Activated CD4-positive, alpha-beta memory T cell treated with anti-CD3 and anti-CD28 coated beads for 36 hours (primary cell): ENCODE measurements around the gene PSME3IP1. TPM values are rescaled to one million over a fixed set of nuclear protein-coding genes. Genes with fewer than 3 reads are reported as not detected.

ENCODE experiments used
- CTCF ChIA-PET: fragments of 350-600 bp; sonication (Branson Sonifier 250); formaldehyde crosslinking; loops from one replicate; lab custom pipeline; 2021; ENCODE audit warnings: antibody characterized with exemption, inconsistent platforms; lab: Charles Lee
- POLR2A ChIA-PET: fragments of 350-600 bp; sonication (Branson Sonifier 250); formaldehyde crosslinking; loops from one replicate; lab custom pipeline; 2021; ENCODE audit warnings: antibody characterized with exemption; lab: Charles Lee
- DNase-seq: peaks from one replicate; pipeline ENCODE4 v3.0.0-alpha.2; 2020
- H3K27ac Mint-ChIP-seq: one replicate; pipeline ENCODE4 v1.8.0; 2021; ENCODE audit warnings: mixed read lengths
- H3K27me3 Mint-ChIP-seq: one replicate; pipeline ENCODE4 v1.8.0; 2021; ENCODE audit warnings: mixed read lengths
- H3K36me3 Mint-ChIP-seq: one replicate; pipeline ENCODE4 v1.8.0; 2021; ENCODE audit warnings: mixed read lengths
- H3K4me1 Mint-ChIP-seq: one replicate; pipeline ENCODE4 v1.8.0; 2021; ENCODE audit warnings: low read depth, mixed read lengths
- H3K4me3 Mint-ChIP-seq: one replicate; pipeline ENCODE4 v1.8.0; 2021; ENCODE audit warnings: mild to moderate bottlenecking, mixed read lengths
- H3K9me3 Mint-ChIP-seq: one replicate; pipeline ENCODE4 v1.8.0; 2021; ENCODE audit warnings: mixed read lengths
- intact Hi-C: fragments of 100-400 bp; cut with micrococcal nuclease; formaldehyde crosslinking; loops from one replicate; pipeline ENCODE4 v1.15.1; 2023
- total RNA-seq, 2 experiments: library from RNA; stranded (reverse); gene quantifications; one replicate each; pipeline ENCODE4 v1.2.3, GENCODE V29; 2021

PSME3IP1 gene
- total RNA-seq, 2 experiments from 2014 or later, result 101 to 102 TPM

- peaks cover 32% of the 10 kb centered on the region for H3K4me1 Mint-ChIP-seq
- POLR2A ChIA-PET, result no interaction called here
- no peaks in the 10 kb centered on the region for H3K27me3 Mint-ChIP-seq
- no peaks in the 10 kb centered on the region for H3K9me3 Mint-ChIP-seq
- peak overlapping the region; percentile 5 for H3K27ac Mint-ChIP-seq
- intact Hi-C loops, result no loop called here
- H3K4me3 Mint-ChIP-seq, result peak overlapping the region; percentile 11
- CTCF ChIA-PET, result interaction anchor here (1.9 kb wide), 1 partner anchor 220 kb away, joined by 5 read pairs; no protein-coding TSS in a partner anchor
- DNase-seq, result no peak
- peaks cover 2% of the 10 kb centered on the region for H3K36me3 Mint-ChIP-seq
Observed at GRCh38 chr16:57184113-57184512, 1.7 kb downstream of the PSME3IP1 start.

GRCh38 chr16:57179215-57179828 is 6.5 kb downstream of the PSME3IP1 start:
- no peaks in the 10 kb centered on the region for H3K27me3 Mint-ChIP-seq
- peaks cover 9% of the 10 kb centered on the region for H3K4me1 Mint-ChIP-seq
- CTCF ChIA-PET, result interaction anchor here (0.8 kb wide), 1 partner anchor 10 kb away, joined by 3 read pairs; no protein-coding TSS in a partner anchor
- DNase-seq, result no peak
- intact Hi-C loops, result no loop called here
- no peak overlapping the region for H3K27ac Mint-ChIP-seq
- POLR2A ChIA-PET, result no interaction called here
- H3K36me3 Mint-ChIP-seq, result peaks cover 3% of the 10 kb centered on the region
- H3K4me3 Mint-ChIP-seq, result no peak overlapping the region
- no peaks in the 10 kb centered on the region for H3K9me3 Mint-ChIP-seq

GRCh38 chr16:57178793-57179212 is 7.0 kb downstream of the PSME3IP1 start:
- no peaks in the 10 kb centered on the region for H3K9me3 Mint-ChIP-seq
- DNase-seq, result no peak
- no peaks in the 10 kb centered on the region for H3K27me3 Mint-ChIP-seq
- peaks cover 3% of the 10 kb centered on the region for H3K36me3 Mint-ChIP-seq
- H3K27ac Mint-ChIP-seq, result no peak overlapping the region
- H3K4me3 Mint-ChIP-seq, result no peak overlapping the region
- POLR2A ChIA-PET, result no interaction called here
- intact Hi-C loops, result no loop called here
- CTCF ChIA-PET, result interaction anchor here (0.8 kb wide), 1 partner anchor 9 kb away, joined by 3 read pairs; no protein-coding TSS in a partner anchor
- peaks cover 5% of the 10 kb centered on the region for H3K4me1 Mint-ChIP-seq

- intact Hi-C loops, result no loop called here
- ChIA-PET POLR2A (no interaction called here), CTCF (no interaction called here)
- Mint-ChIP-seq H3K36me3 (peaks cover 6% of the 10 kb centered on the region), H3K9me3 (no peaks in the 10 kb centered on the region), H3K4me1 (peaks cover 3% of the 10 kb centered on the region), H3K27me3 (no peaks in the 10 kb centered on the region), H3K27ac (no peak overlapping the region), H3K4me3 (no peak overlapping the region)
- no peak for DNase-seq
Observed at GRCh38 chr16:57178196-57178595, 7.6 kb downstream of the PSME3IP1 start.

GRCh38 chr16:57175896-57176295 is 9.9 kb downstream of the PSME3IP1 start:
- Mint-ChIP-seq H3K27ac (no peak overlapping the region), H3K27me3 (no peaks in the 10 kb centered on the region), H3K36me3 (peaks cover 18% of the 10 kb centered on the region), H3K4me1 (no peaks in the 10 kb centered on the region), H3K4me3 (no peak overlapping the region), H3K9me3 (no peaks in the 10 kb centered on the region)
- CTCF ChIA-PET, result no interaction called here
- no peak for DNase-seq
- POLR2A ChIA-PET, result no interaction called here
- intact Hi-C loops, result no loop called here

- H3K27me3 Mint-ChIP-seq, result no peaks in the 10 kb centered on the region
- ChIA-PET POLR2A (no interaction called here), CTCF (interaction anchor here (0.7 to 1.5 kb wide), 2 partner anchors 13 to 89 kb away, joined by 3 read pairs; partner anchors contain the start of genes PSME3IP1 and RSPRY1)
- H3K27ac Mint-ChIP-seq, result no peak overlapping the region
- H3K4me1 Mint-ChIP-seq, result peaks cover 3% of the 10 kb centered on the region
- H3K4me3 Mint-ChIP-seq, result no peak overlapping the region
- no peak for DNase-seq
- H3K9me3 Mint-ChIP-seq, result no peaks in the 10 kb centered on the region
- intact Hi-C loops, result no loop called here
- peaks cover 18% of the 10 kb centered on the region for H3K36me3 Mint-ChIP-seq
Observed at GRCh38 chr16:57172721-57173290, 13.0 kb downstream of the PSME3IP1 start.

- Mint-ChIP-seq H3K27me3 (no peaks in the 10 kb centered on the region), H3K36me3 (peaks cover 35% of the 10 kb centered on the region), H3K9me3 (no peaks in the 10 kb centered on the region), H3K4me3 (no peak overlapping the region), H3K4me1 (peaks cover 3% of the 10 kb centered on the region), H3K27ac (no peak overlapping the region)
- CTCF ChIA-PET, result interaction anchor here (0.7 to 2.7 kb wide), 3 partner anchors 10 to 205 kb away, joined by 3 to 17 read pairs (median 11); no protein-coding TSS in a partner anchor
- POLR2A ChIA-PET, result no interaction called here
- DNase-seq, result no peak
- intact Hi-C loops, result no loop called here
Observed at GRCh38 chr16:57169327-57169726, 16.5 kb downstream of the PSME3IP1 start.

- no peak overlapping the region for H3K4me3 Mint-ChIP-seq
- intact Hi-C loops, result loop anchor here (1.0 kb wide), 3 partner anchors 76 to 204 kb away; partner anchors contain the start of gene CPNE2
- DNase-seq, result no peak
- ChIA-PET POLR2A (no interaction called here), CTCF (interaction anchor here (0.7 to 1.0 kb wide), 5 partner anchors 84 to 203 kb away, joined by 3 to 11 read pairs (median 4); no protein-coding TSS in a partner anchor)
- peaks cover 40% of the 10 kb centered on the region for H3K36me3 Mint-ChIP-seq
- H3K27me3 Mint-ChIP-seq, result no peaks in the 10 kb centered on the region
- H3K9me3 Mint-ChIP-seq, result no peaks in the 10 kb centered on the region
- H3K27ac Mint-ChIP-seq, result no peak overlapping the region
- H3K4me1 Mint-ChIP-seq, result peaks cover 3% of the 10 kb centered on the region
Observed at GRCh38 chr16:57167953-57168352, 17.9 kb downstream of the PSME3IP1 start.

- no peak for DNase-seq
- H3K4me3 Mint-ChIP-seq, result no peak overlapping the region
- no peak overlapping the region for H3K27ac Mint-ChIP-seq
- no peaks in the 10 kb centered on the region for H3K9me3 Mint-ChIP-seq
- intact Hi-C loops, result no loop called here
- CTCF ChIA-PET, result interaction anchor here (0.7 to 1.0 kb wide), 5 partner anchors 83 to 203 kb away, joined by 3 to 11 read pairs (median 4); no protein-coding TSS in a partner anchor
- H3K36me3 Mint-ChIP-seq, result peaks cover 39% of the 10 kb centered on the region
- no peaks in the 10 kb centered on the region for H3K27me3 Mint-ChIP-seq
- POLR2A ChIA-PET, result no interaction called here
- H3K4me1 Mint-ChIP-seq, result peaks cover 3% of the 10 kb centered on the region
Observed at GRCh38 chr16:57167538-57167937, 18.3 kb downstream of the PSME3IP1 start.

GRCh38 chr16:57166951-57167350 is 18.9 kb downstream of the PSME3IP1 start:
- no peak overlapping the region for H3K27ac Mint-ChIP-seq
- no peak overlapping the region for H3K4me3 Mint-ChIP-seq
- H3K36me3 Mint-ChIP-seq, result peaks cover 38% of the 10 kb centered on the region
- no peaks in the 10 kb centered on the region for H3K9me3 Mint-ChIP-seq
- DNase-seq, result no peak
- intact Hi-C loops, result no loop called here
- H3K27me3 Mint-ChIP-seq, result no peaks in the 10 kb centered on the region
- ChIA-PET POLR2A (no interaction called here), CTCF (interaction anchor here (1.1 to 1.2 kb wide), 2 partner anchors 83 to 203 kb away, joined by 5 to 7 read pairs; no protein-coding TSS in a partner anchor)
- peaks cover 3% of the 10 kb centered on the region for H3K4me1 Mint-ChIP-seq

- peaks cover 35% of the 10 kb centered on the region for H3K36me3 Mint-ChIP-seq
- H3K9me3 Mint-ChIP-seq, result no peaks in the 10 kb centered on the region
- intact Hi-C loops, result no loop called here
- H3K4me3 Mint-ChIP-seq, result no peak overlapping the region
- no peak for DNase-seq
- H3K27ac Mint-ChIP-seq, result no peak overlapping the region
- ChIA-PET CTCF (interaction anchor here (0.6 to 1.2 kb wide), 3 partner anchors 83 to 202 kb away, joined by 3 to 7 read pairs (median 5); no protein-coding TSS in a partner anchor), POLR2A (no interaction called here)
- peaks cover 3% of the 10 kb centered on the region for H3K4me1 Mint-ChIP-seq
- no peaks in the 10 kb centered on the region for H3K27me3 Mint-ChIP-seq
Observed at GRCh38 chr16:57166451-57166850, 19.4 kb downstream of the PSME3IP1 start.

GRCh38 chr16:57165938-57166337 is 19.9 kb downstream of the PSME3IP1 start:
- intact Hi-C loops, result no loop called here
- peaks cover 3% of the 10 kb centered on the region for H3K4me1 Mint-ChIP-seq
- no peaks in the 10 kb centered on the region for H3K9me3 Mint-ChIP-seq
- POLR2A ChIA-PET, result no interaction called here
- H3K27ac Mint-ChIP-seq, result no peak overlapping the region
- H3K27me3 Mint-ChIP-seq, result no peaks in the 10 kb centered on the region
- no peak for DNase-seq
- CTCF ChIA-PET, result interaction anchor here (0.6 to 1.2 kb wide), 3 partner anchors 82 to 202 kb away, joined by 3 to 7 read pairs (median 5); no protein-coding TSS in a partner anchor
- H3K36me3 Mint-ChIP-seq, result peaks cover 32% of the 10 kb centered on the region
- no peak overlapping the region for H3K4me3 Mint-ChIP-seq
